HG02623 (cell line): ENCODE measurements around the gene RALGAPA2.
A peak's percentile ranks its signal among the peaks of the same experiment; 100 is the strongest.

Experiments used
- ATAC-seq: cut with Tn5 transposase; IDR thresholded peaks from one replicate; pipeline ENCODE4 v1.9.1; 2021; ENCODE audit warnings: moderate library complexity; ENCODE audit not compliant: unreplicated experiment

Gene RALGAPA2

DNA sequence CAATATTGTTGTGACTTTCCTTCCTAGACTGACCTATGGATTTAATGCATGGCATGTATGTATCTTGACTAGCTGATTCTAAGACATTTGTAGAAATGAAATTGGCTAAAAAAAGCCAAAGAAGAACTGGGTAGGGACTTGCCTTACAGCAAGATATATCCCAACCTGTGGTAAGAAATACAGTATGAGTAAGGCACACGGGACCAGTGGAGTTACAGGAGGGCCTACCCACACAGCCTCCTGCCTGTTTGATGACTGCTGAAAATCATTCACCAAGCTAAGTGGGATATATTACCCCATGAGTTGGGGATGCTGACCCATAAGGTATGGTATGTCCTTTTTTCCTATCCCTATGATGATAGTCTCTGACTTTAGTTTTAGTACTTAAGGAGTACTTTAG lies 232.3 kb downstream of the RALGAPA2 start:
- ATAC-seq: no peak

DNA sequence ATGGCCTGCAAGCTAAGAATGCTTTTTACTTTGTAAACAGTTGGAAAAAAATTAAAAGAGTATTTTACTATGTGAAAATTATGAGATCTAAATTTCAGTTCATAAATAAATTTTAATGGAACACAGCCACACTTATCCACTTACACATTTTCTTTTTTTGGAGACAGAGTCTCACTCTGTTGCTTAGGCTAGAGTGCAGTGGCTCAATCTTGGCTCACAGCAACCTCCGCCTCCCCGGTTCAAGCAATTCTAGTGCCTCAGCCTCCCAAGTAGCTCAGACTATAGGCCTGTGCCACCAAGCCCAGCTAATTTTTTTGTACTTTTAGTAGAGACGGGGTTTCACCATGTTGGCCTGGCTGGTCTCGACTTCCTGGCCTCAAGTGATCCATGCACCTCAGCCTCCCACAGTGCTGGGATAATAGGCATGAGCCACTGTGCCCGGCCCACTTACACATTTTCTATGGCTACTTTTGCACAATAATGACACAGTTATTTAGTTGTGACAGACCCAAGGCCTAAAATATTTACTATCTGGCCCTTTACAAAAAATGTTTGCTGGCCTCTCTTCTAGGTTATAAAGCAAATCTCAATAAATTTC lies 234.9 kb downstream of the RALGAPA2 start:
- ATAC-seq: no peak

DNA sequence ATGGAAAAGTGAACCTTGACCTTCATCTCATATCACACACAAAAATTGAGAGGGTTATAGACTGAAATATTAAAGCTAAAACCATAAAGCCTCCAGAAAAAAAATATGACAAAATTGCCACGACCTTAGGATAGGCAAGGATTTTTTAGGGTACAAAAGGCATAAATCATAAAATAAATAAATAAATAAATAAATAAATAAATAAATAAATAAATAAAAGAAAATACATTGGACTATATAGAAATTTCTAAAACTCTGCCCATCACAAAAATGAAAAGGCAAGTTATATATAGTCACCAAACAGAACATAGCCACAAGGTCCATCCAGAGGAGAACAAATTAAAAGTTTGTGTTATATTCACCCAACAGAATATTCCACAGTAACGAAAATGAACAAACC lies 235.9 kb downstream of the RALGAPA2 start:
- ATAC-seq: no peak

DNA sequence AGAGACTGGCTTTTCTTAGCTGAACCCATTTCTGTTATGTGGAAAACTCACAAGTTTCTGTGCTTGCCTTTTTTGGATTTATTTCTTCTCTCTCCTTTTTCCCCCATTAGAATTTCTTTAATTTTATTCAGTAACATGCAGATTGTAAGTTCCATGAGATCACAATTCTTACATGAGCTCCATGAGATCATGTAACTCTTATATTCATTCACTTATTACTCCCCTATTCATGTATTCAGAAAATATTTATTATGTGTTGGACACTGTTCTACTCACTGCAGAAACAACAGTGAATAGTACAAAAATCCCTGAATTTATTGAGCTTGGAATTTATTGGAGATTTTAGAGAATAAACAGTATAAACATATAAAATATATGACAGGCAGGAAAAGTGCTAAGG lies 238.8 kb downstream of the RALGAPA2 start:
- ATAC-seq: no peak

DNA sequence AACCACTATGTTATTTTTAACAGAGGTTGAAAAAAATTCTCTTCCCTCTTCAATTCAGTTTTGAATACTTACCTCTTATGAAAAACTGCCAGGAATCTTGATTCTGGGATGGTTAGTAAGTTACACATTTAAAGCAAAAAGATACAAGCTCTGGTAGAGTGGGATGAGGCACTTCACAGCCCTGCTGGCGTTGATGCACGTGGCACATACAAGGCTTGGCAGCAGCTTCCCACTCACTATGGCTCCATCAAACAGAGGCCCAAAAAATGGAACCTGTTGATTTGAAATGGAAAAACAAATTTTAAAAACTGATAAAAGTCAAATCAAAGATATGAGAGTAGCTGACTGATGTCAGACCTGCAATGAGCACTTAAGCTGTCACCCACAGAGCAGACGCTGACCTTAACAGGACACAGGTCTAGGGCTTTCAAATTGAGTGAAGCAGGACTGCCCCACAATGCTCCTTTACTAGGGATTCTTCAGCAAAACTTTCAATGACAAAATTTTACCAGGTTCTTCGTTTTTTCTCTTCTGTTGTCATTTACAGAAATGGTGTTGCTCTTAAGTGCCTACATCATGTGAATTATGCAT lies 239.7 kb downstream of the RALGAPA2 start:
- no peak for ATAC-seq

DNA sequence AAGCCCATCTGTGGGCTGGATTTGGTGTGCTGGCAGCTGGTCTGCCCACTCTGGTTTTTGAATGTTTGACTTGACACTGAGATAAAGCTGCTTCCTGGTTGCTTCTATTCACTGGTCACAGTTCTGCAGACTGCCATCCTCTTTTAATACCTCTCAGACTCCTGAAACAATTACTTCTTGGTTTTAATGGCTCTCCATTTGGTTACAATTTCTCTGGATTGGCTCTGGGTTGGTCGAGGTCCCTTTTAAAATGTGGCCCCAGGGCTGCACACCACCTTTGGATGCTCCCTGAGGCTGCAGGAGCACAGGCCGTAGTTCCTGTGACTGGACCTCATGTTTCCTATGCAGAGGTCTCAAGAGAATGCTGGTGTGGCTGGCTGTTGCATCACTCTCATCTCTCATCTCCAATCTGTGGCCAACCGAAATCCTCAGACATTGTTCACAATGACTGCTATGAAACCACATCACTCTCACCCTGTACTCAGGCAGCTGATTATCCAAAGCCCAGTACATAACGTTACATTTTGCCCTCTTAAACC lies 246.0 kb downstream of the RALGAPA2 start:
- peak; percentile 85 for ATAC-seq

DNA sequence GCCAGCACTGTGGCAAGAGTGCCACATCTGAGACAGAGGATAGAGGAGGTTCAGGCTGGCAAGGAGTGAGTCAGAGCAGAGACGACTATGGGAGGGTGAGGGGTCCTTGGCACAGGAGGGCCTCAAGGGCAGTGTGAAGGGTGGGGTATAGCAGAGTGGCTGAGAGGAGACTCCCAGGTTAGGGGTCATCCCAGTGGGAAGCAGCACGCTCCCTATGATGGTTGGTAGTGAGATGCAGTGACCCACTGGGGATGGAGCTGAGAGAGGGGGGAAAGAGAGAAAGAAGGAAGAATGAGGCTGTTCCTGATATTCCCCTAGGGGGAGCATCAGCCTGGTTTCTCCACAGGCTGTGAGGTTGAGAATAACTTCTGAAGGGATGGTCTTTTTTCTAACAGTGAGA lies 247.2 kb downstream of the RALGAPA2 start:
- no peak for ATAC-seq

DNA sequence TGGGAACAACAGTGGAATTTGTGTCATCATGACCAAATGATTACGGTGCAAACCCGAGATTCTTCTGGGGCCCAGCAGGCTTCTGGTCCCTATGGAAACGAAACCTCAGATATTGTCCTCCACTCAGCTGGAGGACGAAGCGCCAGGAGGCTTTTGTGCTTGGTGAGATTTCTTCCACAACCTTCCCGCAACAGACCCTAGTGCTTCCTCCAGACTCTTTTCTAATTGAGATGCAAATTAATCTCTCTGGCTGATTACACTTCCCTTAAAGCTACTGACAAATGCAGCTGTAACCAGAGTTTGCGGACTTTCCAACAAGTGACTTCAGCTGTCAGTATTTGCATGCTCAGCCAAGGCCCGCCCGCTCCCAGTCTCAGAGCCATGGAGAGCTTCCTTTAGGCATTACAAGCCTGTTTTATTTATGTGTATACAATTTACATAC lies 248.5 kb downstream of the RALGAPA2 start:
- ATAC-seq: peak; percentile 47

DNA sequence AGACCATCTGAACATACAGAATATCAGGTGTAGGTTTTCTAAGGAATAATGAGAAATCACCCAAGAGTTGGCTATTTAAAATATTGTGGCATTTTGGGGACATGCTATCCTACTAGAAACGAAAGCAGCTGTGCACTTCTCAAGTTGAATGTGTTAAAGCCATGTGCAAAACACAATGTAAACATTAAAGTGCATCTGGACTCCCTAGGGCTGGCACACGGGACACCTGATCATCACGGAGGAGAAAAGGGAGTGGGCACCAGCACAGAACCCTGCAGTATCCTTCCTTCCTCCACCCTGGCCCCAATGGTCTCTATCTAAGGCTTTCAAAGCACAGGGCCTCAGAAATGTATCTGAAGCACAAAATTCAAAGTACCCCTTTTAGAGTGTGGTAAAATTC lies 250.3 kb downstream of the RALGAPA2 start:
- ATAC-seq: no peak

DNA sequence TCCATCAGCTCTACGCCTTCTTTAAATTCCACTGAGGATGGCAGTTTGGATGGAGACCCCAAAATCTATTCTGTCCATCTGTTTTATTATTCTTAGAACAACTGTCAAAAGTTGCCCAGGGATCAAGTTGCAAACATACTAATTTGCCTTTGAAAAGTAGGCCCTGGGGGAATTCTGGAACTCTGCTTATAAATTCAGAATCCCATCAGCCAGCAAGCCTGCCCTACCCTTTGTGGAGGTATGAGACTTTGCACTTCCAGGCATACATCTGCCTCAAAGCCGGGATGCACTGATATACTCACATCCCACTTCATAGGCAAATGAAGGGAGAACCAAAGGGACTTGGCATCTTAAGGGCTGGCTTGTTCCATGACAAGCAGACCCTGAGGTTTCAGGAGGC lies 250.9 kb downstream of the RALGAPA2 start:
- ATAC-seq: no peak

DNA sequence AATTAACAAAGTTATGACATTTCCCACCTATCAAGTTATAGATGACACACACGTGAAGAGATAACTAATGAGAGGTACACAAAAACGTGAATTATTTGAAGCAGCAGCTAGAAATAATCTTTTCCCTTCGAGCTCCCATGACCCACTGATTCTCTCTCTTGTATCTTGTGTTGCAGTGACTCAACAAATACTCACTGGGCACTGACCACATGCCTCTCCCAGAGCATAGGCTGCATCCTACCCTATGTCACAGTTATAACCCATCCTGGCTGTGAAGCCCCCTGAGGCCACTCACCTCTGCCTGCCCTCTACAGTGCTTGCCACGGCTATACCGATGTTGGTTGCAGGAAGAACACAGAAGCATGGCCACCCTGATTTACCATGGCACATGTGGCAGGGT lies 252.7 kb downstream of the RALGAPA2 start:
- no peak for ATAC-seq

DNA sequence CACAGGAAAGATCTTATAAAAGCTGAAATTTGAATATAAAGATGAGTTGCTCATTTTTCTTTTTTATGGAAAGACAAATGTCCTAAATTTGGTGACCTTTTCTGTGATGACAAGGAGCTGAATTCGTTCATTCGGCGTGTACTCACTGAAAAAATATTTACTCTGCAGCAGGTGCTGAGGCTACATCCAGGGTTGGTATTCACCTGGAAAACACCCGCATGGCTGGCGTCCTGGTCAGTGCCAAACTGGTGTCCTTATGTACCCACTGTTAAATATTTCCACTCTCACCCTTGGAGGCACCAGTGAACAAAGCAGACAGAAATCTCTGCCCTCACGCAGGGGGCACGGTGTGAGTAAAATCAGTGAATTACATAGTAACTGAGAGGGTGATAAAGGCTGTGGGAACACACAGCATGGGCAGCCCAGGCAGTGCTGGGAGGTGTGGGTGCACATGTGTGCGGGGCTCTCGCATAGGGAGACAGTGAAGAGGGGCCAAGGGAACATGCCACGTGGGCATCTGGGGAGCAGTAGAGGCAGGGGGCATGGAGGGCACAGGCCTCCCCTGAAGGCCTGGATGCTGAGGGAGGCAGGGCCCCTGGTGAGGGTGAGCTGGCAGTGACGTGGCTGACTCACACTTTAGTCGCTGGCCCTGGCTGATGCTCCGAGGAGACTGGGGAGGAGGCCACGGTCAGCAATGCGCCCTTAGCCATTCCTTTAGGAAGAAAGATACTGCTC lies 254.9 kb downstream of the RALGAPA2 start:
- ATAC-seq: no peak

DNA sequence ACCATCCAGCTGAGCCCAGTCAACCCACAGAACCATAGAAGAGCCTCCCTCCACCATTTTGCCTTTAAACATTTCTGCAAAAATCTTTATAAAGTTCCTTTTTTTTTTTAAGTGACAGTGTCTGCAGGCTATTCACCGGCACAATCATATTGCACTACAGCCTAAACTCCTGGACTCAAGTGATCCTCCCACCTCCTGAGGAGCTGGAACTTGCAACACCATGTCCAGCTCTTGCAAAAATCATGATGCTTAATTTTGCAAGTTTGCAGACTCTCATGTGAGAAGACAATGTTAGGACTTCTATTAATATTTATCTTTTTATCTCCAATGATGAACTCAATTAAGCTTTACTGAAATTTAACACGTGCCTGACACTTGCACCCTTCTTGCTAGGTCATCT lies 255.7 kb downstream of the RALGAPA2 start:
- no peak for ATAC-seq

DNA sequence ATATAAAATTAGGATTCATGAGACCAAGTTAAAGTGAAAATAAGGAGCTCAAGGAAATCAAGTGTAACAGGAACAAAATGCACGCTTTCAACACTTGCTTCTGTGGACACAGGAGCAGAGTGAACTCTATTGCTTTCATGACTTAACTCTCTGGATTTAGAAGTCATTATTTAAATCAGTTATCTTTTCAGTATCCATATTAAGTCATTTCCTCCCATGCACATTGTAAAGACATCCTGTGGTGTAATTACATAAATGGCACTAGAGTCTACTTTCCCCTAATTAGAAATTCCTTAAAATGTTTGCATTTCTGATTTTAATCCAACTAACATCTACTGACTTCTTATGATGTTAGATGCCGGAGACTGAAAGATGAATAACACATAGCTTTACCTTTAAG lies 256.5 kb downstream of the RALGAPA2 start:
- no peak for ATAC-seq

DNA sequence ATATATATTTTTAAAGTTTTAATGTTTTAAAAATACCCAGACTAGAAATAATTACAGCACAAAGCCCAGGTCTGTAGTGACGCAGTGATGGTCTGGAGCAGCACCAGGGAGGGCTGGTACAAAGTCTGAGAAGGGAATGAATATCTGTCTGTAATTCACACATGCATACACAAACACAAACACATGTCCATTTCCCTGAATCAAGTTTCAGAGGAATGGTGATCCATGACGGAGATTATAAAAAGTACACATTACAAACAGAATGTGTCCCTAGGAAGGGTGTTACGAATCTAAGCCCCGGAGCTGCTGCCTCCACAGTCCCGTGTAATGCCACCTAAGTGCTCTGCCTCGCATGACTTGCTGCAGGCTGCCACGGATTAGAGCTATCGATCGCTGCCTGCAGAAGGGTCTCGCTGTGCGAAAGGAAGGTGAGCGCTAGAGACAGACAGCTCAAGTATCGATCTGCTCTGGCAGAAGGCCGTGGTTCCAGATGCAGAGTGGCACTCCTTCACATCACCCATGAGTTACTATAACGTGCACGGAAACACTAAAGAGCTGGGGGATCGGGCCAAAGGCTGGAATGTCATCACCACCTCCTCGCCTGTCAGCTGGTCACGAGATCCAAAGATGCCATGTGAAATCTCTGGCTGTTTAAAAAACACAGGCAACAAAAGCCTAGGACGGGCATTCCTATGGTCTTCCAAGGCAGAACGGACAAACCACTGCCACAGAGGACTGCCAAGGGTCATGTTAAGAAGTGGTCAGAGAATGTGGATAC lies 257.4 kb downstream of the RALGAPA2 start:
- ATAC-seq: no peak

DNA sequence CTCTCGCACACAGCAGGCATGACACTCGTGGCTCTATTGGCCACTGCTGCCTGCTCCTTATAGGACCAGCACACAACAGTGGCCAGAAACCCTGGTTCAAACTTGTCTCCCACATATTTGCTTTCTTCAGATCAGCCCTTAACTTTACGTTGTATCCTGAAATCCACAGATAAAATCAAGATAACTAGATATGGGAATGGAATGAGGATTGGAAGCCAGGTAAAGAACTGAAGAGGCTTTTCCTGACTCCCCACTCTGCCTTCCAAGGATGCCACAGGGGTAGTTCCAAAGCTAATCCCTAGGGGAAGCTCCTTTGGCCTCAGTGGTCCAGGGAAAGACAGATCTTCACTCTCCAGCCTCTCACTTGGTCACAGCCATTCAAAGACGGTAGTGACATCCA lies 258.1 kb downstream of the RALGAPA2 start:
- ATAC-seq: no peak

DNA sequence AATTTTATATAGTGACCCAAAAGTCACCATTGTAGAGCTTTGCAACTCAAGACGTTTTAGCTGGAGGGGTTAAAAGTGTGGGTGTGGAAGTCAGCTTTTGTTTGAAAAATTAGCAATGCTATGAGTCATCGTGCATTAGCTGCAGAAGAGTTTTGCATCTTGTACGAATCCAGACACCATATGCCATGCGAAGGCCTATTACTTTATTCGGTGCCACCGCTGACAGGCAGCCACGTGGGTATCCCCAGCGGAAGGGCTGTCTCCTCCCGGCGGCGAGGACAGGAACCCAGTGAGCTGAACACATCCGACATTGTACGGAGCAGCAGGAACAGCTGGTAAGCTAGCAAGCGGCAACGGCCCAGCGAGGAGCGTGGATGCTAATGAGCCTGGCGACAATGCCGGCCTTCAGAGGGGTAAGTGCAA lies 260.2 kb downstream of the RALGAPA2 start:
- ATAC-seq: peak; percentile 93

DNA sequence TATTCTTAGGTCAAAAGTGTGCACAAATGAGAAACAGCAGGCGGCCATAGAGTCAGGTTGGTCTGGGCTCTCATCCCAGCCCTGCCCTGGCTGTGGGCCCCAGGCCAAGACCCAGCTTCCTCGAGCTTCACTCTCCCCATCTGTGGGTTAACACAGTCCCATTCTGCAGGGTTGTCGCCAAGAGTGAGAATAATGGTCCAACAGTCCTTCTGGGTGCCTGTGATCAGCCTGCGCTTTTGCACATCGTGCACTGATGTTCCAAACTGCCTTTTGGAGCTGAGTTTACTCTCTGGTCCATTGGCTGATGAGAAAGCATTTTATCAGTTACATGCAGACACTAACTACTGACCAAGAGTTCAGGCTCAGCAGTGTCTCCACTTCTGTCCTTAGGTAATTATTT lies 261.9 kb downstream of the RALGAPA2 start:
- ATAC-seq: no peak

DNA sequence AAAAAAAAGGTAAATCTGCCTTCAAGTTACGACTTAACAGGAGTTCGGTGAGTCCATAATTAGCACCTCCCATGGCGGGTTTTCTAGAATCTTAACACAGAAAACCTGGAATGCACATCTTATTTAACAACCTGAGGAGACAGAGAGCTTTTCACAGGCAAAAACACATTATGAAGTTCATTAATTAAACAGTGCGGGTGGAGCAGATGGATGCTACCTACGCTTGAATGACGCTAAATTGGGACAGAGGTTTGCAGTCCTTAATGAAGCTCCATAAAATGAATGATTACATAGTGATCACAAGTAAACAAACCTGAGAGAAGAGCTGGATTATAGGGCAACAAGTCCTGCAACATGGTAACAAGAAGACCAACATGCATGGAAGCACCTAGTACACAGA lies 263.6 kb downstream of the RALGAPA2 start:
- no peak for ATAC-seq

DNA sequence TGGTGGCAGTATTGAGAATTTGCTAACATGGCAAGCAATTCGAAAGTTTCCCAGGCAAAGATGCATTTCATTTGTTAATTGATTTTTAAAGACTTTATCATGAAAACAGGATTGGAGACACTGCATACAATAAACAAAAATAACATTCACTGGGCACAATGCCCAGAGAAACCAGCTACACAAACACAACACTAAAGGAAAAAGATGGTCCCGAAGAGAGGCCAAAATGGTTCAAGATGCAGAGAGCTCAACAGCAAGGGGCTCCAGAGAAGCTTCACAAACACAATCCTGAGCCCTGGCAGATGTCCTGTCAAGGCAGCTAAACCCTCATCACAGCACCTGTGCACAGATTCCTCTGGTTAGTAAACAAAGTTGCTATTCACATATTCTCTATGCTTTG lies 265.2 kb downstream of the RALGAPA2 start:
- ATAC-seq: no peak

DNA sequence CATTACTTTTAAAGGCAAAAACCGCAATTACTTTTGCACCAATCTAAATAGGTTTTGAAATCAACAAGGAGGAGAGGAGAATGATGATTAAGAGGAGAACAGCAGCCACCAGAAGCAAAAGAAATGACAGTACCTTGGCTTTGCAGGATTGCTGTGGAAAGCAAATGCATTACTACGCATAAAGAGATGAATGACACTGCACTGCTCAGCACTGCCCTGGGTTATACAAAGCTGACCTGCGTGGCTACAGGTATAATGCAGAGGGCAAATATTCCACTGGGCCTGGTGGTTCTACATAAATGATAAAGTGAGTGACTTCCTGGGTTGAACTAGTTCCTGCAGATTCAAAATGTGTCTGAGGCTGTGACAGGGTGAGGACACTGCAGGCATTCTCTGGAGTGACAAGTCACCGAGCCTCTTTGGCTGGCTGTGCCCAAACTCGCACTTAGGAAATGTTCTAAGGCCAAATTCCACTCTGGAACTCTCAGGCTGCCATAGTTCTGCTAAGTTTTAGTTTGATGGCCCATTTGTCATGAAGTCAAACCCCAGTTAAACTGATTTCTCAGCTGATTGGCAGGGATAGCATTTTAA lies 265.9 kb downstream of the RALGAPA2 start:
- ATAC-seq: no peak
